Testis (tissue), 3 donors: ENCODE results near the gene TBXA2R. TPM values are rescaled to one million over a fixed set of nuclear protein-coding genes. Genes with fewer than 3 reads are reported as not detected.
"Not testable (repeated sequence)": the region's sequence is repeated elsewhere in the genome, so short reads cannot be mapped to it uniquely, and the experiment has no call there.

Experiments
- DNase-seq: peaks from one replicate; pipeline ENCODE4 v3.0.0-alpha.2; 2019
- H3K27ac ChIP-seq, 2 donors: fragments of 200-600 bp; sonication (generic); one replicate each; pipeline ENCODE4 v1.5.1; 2019
- H3K27me3 ChIP-seq: fragments of 200-600 bp; sonication (generic); one replicate; pipeline ENCODE4 v1.5.1; 2019
- H3K36me3 ChIP-seq: fragments of 200-600 bp; sonication (generic); one replicate; pipeline ENCODE4 v1.5.1; 2017; ENCODE audit warnings: low read depth; ENCODE audit errors: missing control alignments
- H3K4me1 ChIP-seq: fragments of 200-600 bp; sonication (generic); one replicate; pipeline ENCODE4 v1.5.1; 2019
- H3K4me3 ChIP-seq, 2 donors: fragments of 200-600 bp; sonication (generic); one replicate each; pipeline ENCODE4 v1.5.1; 2017 to 2019
- H3K9me3 ChIP-seq: fragments of 200-600 bp; sonication (generic); one replicate; pipeline ENCODE4 v1.5.1; 2017
- CTCF ChIP-seq, 3 experiments: fragments of 450-650 bp in 2 of 3; fragments of 200-600 bp in 1 of 3; sonication (generic) in 1 of 3; IDR thresholded peaks; one replicate each; pipeline ENCODE4 v1.5.1; 2016 to 2019; ENCODE audit warnings: antibody characterized with exemption in 3 of 3, mild to moderate bottlenecking in 2 of 3, moderate library complexity in 1 of 3
- POLR2A ChIP-seq: fragments of 450-650 bp; IDR thresholded peaks from one replicate; pipeline ENCODE4 v1.6.1; 2017; ENCODE audit warnings: antibody characterized with exemption, mild to moderate bottlenecking, moderate library complexity
- WGBS, 2 donors: methylation state at CpG; one replicate each; pipeline ENCODE4 v1.1.5; 2018; 5-methylcytosine and 5-hydroxymethylcytosine counted together
- intact Hi-C: fragments of 100-400 bp; cut with DNase I; formaldehyde crosslinking; loops from one replicate; pipeline ENCODE4 v1.15.1; 2023; ENCODE audit warnings: low total_unique reads
- polyA plus RNA-seq: library from polyadenylated mRNA; stranded (reverse); fragments of 350-450 nt; fragmentation: Illumina TruSeq; extraction: RNeasy Lipid Tissue Mini Kit (QIAGEN cat#74804); gene quantifications from one replicate; pipeline ENCODE4 v1.2.3, GENCODE V29; 2014; ENCODE audit warnings: low read depth, low replicate concordance; ENCODE audit not compliant: insufficient read depth
- total RNA-seq, 2 donors: library from RNA; depleted of rRNA; stranded (reverse); fragments of >200 nt; gene quantifications; one replicate each; pipeline ENCODE4 v1.2.3, GENCODE V29; 2016

TBXA2R gene
- total and polyA plus RNA-seq, 3 donors from 2014 or later: 1.3 to 3.2 (median 1.8) TPM

- Histone ChIP-seq H3K4me3 (no peak overlapping the region), H3K36me3 (no peaks in the 10 kb centered on the region), H3K27me3 (no peaks in the 10 kb centered on the region), H3K4me1 (no peaks in the 10 kb centered on the region), H3K9me3 (no peaks in the 10 kb centered on the region), H3K27ac (peak overlapping the region; percentile 48 to 71)
- 80 to 86% methylated on average over 2 to 16 of the region's 16 CpGs for WGBS, 2 donors
- intact Hi-C loops: no loop called here
- DNase-seq: no peak
- TF ChIP-seq POLR2A: no peak
These were observed 25.4 kb upstream of the TBXA2R start for GRCh38 chr19:3632098-3632497.

- H3K27me3 ChIP-seq: no peaks in the 10 kb centered on the region
- no peaks in the 10 kb centered on the region for H3K36me3 ChIP-seq
- no peaks in the 10 kb centered on the region for H3K4me1 ChIP-seq
- H3K27ac ChIP-seq: peak overlapping the region in 1 of 2 donors; percentile 71
- intact Hi-C loops: no loop called here
- H3K4me3 ChIP-seq: no peak overlapping the region
- TF ChIP-seq POLR2A: no peak
- TF ChIP-seq CTCF (IDR thresholded peaks at IDR 0.05): no peak
- WGBS, 2 donors: 89 to 95% methylated on average over 28 to 43 of the region's 43 CpGs
- no peaks in the 10 kb centered on the region for H3K9me3 ChIP-seq
- no peak for DNase-seq
These were observed 24.6 kb upstream of the TBXA2R start for GRCh38 chr19:3631053-3631861.

GRCh38 chr19:3628766-3629165 is 22.1 kb upstream of the TBXA2R start:
- H3K27me3 ChIP-seq, H3K36me3 ChIP-seq, DNase-seq, H3K9me3 ChIP-seq, intact Hi-C loops, H3K4me3 ChIP-seq, H3K27ac ChIP-seq: not testable (repeated sequence)
- 60 to 62% methylated on average over 9 of the region's 9 CpGs for WGBS, 2 donors
- H3K4me1 ChIP-seq: peaks cover 18% of the 10 kb centered on the region

GRCh38 chr19:3627351-3627723 is 20.7 kb upstream of the TBXA2R start:
- intact Hi-C loops: no loop called here

GRCh38 chr19:3626473-3627350 is 20.0 kb upstream of the TBXA2R start, which contains the start of gene CACTIN:
CACTIN (minus strand) TSS chr19:3626790; CDS start chr19:3626762, 28 bp downstream.
- intact Hi-C loops: no loop called here
- Histone ChIP-seq H3K27ac (peak within 1 kb of the TSS; percentile 85 to 97), H3K9me3 (no peaks in the 10 kb centered on the region), H3K4me3 (peak within 1 kb of the TSS; percentile 93 to 96), H3K27me3 (no peaks in the 10 kb centered on the region), H3K4me1 (peaks cover 18% of the 10 kb centered on the region), H3K36me3 (no peaks in the 10 kb centered on the region)
- WGBS, 2 donors: 0% methylated on average over 51 to 70 of the region's 80 CpGs
- peak; percentile 99 for DNase-seq
- peak; percentile 6 for TF ChIP-seq POLR2A
- peak in 2 of 3 experiments; percentile 33 to 45 for TF ChIP-seq CTCF (IDR thresholded peaks at IDR 0.05)

More at GRCh38 chr19:3627351-3627723, 20.7 kb upstream of the TBXA2R start:
- DNase-seq: no peak
- Histone ChIP-seq H3K27ac (no peak overlapping the region), H3K4me1 (peaks cover 18% of the 10 kb centered on the region), H3K9me3 (no peaks in the 10 kb centered on the region), H3K27me3 (no peaks in the 10 kb centered on the region), H3K4me3 (no peak overlapping the region), H3K36me3 (no peaks in the 10 kb centered on the region)
- TF ChIP-seq POLR2A (no peak), CTCF (IDR thresholded peaks at IDR 0.05) (no peak)
- WGBS, 2 donors: 37 to 49% methylated on average over 7 of the region's 7 CpGs
